GM12878 (cell line): ENCODE measurements around the gene BICD1. TPM values are rescaled to one million over a fixed set of nuclear protein-coding genes. Genes with fewer than 3 reads are reported as not detected.

Experiments
- ATAC-seq: fragments of 200-7000 bp; cut with Tn5 transposase; 3 replicates; pipeline ENCODE4 v1.9.1; 2020; ENCODE audit warnings: mild to moderate bottlenecking, moderate library complexity
- BruUV-seq: library from RNA; stranded (reverse); fragments of 400-500 nt; replicated peaks from 2 replicates; lab custom pipeline; 2021; lab: Mats Ljungman, UMichigan
- CTCF ChIA-PET: fragments of 300-600 bp; sonication (Branson Sonifier 250); formaldehyde crosslinking; extraction: SDS; loops from one replicate; lab custom pipeline; 2021; ENCODE audit warnings: inconsistent platforms; lab: Yijun Ruan, JAX
- POLR2A ChIA-PET: fragments of 350-600 bp; formaldehyde crosslinking; extraction: SDS; loops from one replicate; lab custom pipeline; 2021; ENCODE audit warnings: inconsistent platforms; lab: Charles Lee
- RAD21 ChIA-PET: fragments of 300-600 bp; sonication (Branson Sonifier 250); formaldehyde crosslinking; loops from one replicate; lab custom pipeline; 2023; ENCODE audit warnings: antibody characterized with exemption; ENCODE audit not compliant: unreplicated experiment; lab: Charles Lee
- SMC1A ChIA-PET: fragments of 300-600 bp; sonication (Branson Sonifier 250); formaldehyde crosslinking; loops from one replicate; lab custom pipeline; 2023; ENCODE audit not compliant: unreplicated experiment, uncharacterized antibody; lab: Charles Lee
- DNase-seq: peaks from one replicate; pipeline ENCODE4 v3.0.0-alpha.2; 2011; ENCODE audit warnings: low read depth, low spot score
- FAIRE-seq: peaks from 3 replicates; lab custom pipeline; 2011; peaks lifted over from hg19 to GRCh38; lab: Jason Lieb, UNC
- H2AFZ ChIP-seq: 2 replicates; pipeline ENCODE4 v1.6.0; 2011; ENCODE audit warnings: low read depth, low read length, control low read depth; ENCODE audit not compliant: control insufficient read depth
- H3K27ac ChIP-seq: 2 replicates; pipeline ENCODE4 v1.5.1; 2011; ENCODE audit warnings: control low read depth; ENCODE audit not compliant: control insufficient read depth, insufficient read depth
- H3K27me3 ChIP-seq, 2 experiments: replicated peaks in 1 of 2; 2 replicates each; pipeline versions ENCODE4 v1.6.0 to v1.6.1; 2011; ENCODE audit warnings: low read length in 1 of 2; ENCODE audit not compliant: control insufficient read depth in 2 of 2, insufficient read depth in 2 of 2
- H3K36me3 ChIP-seq, 2 experiments: 2 replicates each; pipeline ENCODE4 v1.5.1; 2011; ENCODE audit warnings: low read length in 1 of 2; ENCODE audit not compliant: control insufficient read depth in 2 of 2, insufficient read depth in 2 of 2
- H3K4me1 ChIP-seq: 2 replicates; pipeline ENCODE4 v1.6.1; 2011; ENCODE audit warnings: mild to moderate bottlenecking, low read length, moderate library complexity, mixed read lengths; ENCODE audit not compliant: control insufficient read depth, insufficient read depth
- H3K4me2 ChIP-seq: 2 replicates; pipeline ENCODE4 v1.6.0; 2011; ENCODE audit warnings: control low read depth; ENCODE audit not compliant: control insufficient read depth, insufficient read depth
- H3K4me3 ChIP-seq: fragments of 200-600 bp; sonication (generic); 2 replicates; pipeline ENCODE4 v1.5.1; 2016
- H3K79me2 ChIP-seq: 2 replicates; pipeline ENCODE4 v1.6.0; 2011; ENCODE audit warnings: low read length; ENCODE audit not compliant: control insufficient read depth, insufficient read depth
- H3K9ac ChIP-seq: 2 replicates; pipeline ENCODE4 v1.8.0; 2011; ENCODE audit warnings: low read length, control low read depth, mixed read lengths; ENCODE audit not compliant: control insufficient read depth, insufficient read depth
- H3K9me3 ChIP-seq: replicated peaks from 3 replicates; pipeline ENCODE4 v1.5.1; 2011; ENCODE audit warnings: mild to moderate bottlenecking, low read length; ENCODE audit not compliant: control insufficient read depth, insufficient read depth
- H4K20me1 ChIP-seq: 2 replicates; pipeline ENCODE4 v1.6.0; 2011; ENCODE audit not compliant: control insufficient read depth, insufficient read depth
- ELK1 ChIP-seq: IDR thresholded peaks from 2 replicates; pipeline ENCODE4 v1.6.1; 2012; ENCODE audit warnings: low read depth, low read length, improper control_type of control experiment
- NFYA ChIP-seq: IDR thresholded peaks from 2 replicates; pipeline ENCODE4 v1.6.1; 2011; ENCODE audit warnings: low read depth, mild to moderate bottlenecking, low read length, improper control_type of control experiment, borderline replicate concordance
- POLR2A ChIP-seq: IDR thresholded peaks from 2 replicates; pipeline ENCODE4 v1.6.1; 2011; ENCODE audit warnings: low read depth, mild to moderate bottlenecking, low read length
- TARDBP ChIP-seq: IDR thresholded peaks from 2 replicates; pipeline ENCODE4 v1.6.1; 2016; ENCODE audit warnings: borderline replicate concordance
- TCF3 ChIP-seq: IDR thresholded peaks from 2 replicates; pipeline ENCODE4 v1.6.1; 2012; ENCODE audit warnings: low read depth, mild to moderate bottlenecking, low read length, borderline replicate concordance; ENCODE audit not compliant: insufficient read depth
- ZBTB40 ChIP-seq: fragments of 450-650 bp; IDR thresholded peaks from 2 replicates; pipeline ENCODE4 v1.6.1; 2016; ENCODE audit warnings: mild to moderate bottlenecking, moderate library complexity, borderline replicate concordance
- WGBS: methylation state at CpG from one replicate; pipeline ENCODE4 v1.1.6; 2016; ENCODE audit warnings: low lambda C conversion rate; ENCODE audit not compliant: insufficient replicate concordance, insufficient coverage; ENCODE audit errors: missing lambda C conversion rate; 5-methylcytosine and 5-hydroxymethylcytosine counted together
- in situ Hi-C: fragments of 300-500 bp; cut with MboI; formaldehyde crosslinking; loops from 9 replicates; pipeline ENCODE4 v1.14.3; 2018; ENCODE audit warnings: mixed read lengths
- intact Hi-C: fragments of 100-400 bp; cut with micrococcal nuclease; formaldehyde crosslinking; loops from one replicate; pipeline ENCODE4 v1.14.2; 2022; ENCODE audit not compliant: unreplicated experiment
- polyA plus RNA-seq, 11 experiments: library from polyadenylated mRNA; depleted of rRNA in 4 of 11; unstranded in 6 of 11; stranded (reverse) in 5 of 11; fragments of >200 nt; fragmentation: Nextera tagmentation in 4 of 11; fragmentation: Illumina TruSeq in 1 of 11; extraction: Ambion mirVana in 4 of 11; extraction: Trizol in 1 of 11; gene quantifications; 1 replicate in 1 of 11; 2 replicates in 10 of 11; pipeline versions ENCODE4 v1.2.1 to v1.2.3, GENCODE V29; 2011 to 2016; ENCODE audit warnings: inconsistent platforms in 2 of 11, missing spikeins in 2 of 11, low read depth in 1 of 11
- total RNA-seq, 4 experiments: library from RNA; depleted of rRNA in 3 of 4; stranded (reverse); fragments of >200 nt in 3 of 4; fragmentation: Illumina TruSeq in 1 of 4; extraction: Trizol in 1 of 4; gene quantifications; 2 replicates each; pipeline versions ENCODE4 v1.2.1 to v1.2.3, GENCODE V29; 2013 to 2021

The BICD1 gene
- total and polyA plus RNA-seq, 10 of the 15 experiments (the other 5 are each of a cell fraction or from before 2014, with no cell fraction given): 4.7 to 32.5 (median 14.4) TPM

- TF ChIP-seq TCF3 (no peak), ZBTB40 (no peak)
Measured at GRCh38 chr12:32344047-32344446, 237.4 kb downstream of the BICD1 start (continued).

- ATAC-seq (no peak), DNase-seq (no peak), FAIRE-seq (no peak)
- H3K4me2 ChIP-seq: no peak overlapping the region
- H3K36me3 ChIP-seq: no peaks in the 10 kb centered on the region
- RAD21 ChIA-PET: no interaction called here
- no peak overlapping the region for H3K4me3 ChIP-seq
- H3K27ac ChIP-seq: no peak overlapping the region
- BruUV-seq: no TSS peak
- H3K79me2 ChIP-seq: no peaks in the 10 kb centered on the region
- H3K27me3 ChIP-seq: no peaks in the 10 kb centered on the region
- WGBS: 94% methylated on average over 1 of the region's 1 CpG
- in situ Hi-C loops (loop anchor here (25.0 kb wide), 1 partner anchor 1659 kb away; the partner anchor contains the start of gene ALG10), intact Hi-C loops (no loop called here)
- CTCF ChIA-PET: interaction anchor here (1.2 kb wide), 1 partner anchor 12 kb away, joined by 3 read pairs; no protein-coding TSS in a partner anchor
- SMC1A ChIA-PET: interaction anchor here (0.7 kb wide), 1 partner anchor 101 kb away, joined by 3 read pairs; no protein-coding TSS in a partner anchor
- no peaks in the 10 kb centered on the region for H3K9me3 ChIP-seq
- POLR2A ChIA-PET: no interaction called here
- no peaks in the 10 kb centered on the region for H3K4me1 ChIP-seq
- H2AFZ ChIP-seq: no peak overlapping the region
- H3K9ac ChIP-seq: no peak overlapping the region
- no peaks in the 10 kb centered on the region for H4K20me1 ChIP-seq
- TF ChIP-seq POLR2A: no peak
- TF ChIP-seq ELK1: no peak
- TF ChIP-seq TARDBP: no peak
- TF ChIP-seq NFYA: no peak
Measured at GRCh38 chr12:32353540-32353939, 246.9 kb downstream of the BICD1 start.
